Measurements from ENCODE around the gene PRR15L. TPM values are rescaled to one million over a fixed set of nuclear protein-coding genes. Genes with fewer than 3 reads are reported as not detected.

Gene PRR15L
- total RNA-seq, 3 donors from 2014 or later, result 38.7 to 105 TPM; not detected in 1

DNA sequence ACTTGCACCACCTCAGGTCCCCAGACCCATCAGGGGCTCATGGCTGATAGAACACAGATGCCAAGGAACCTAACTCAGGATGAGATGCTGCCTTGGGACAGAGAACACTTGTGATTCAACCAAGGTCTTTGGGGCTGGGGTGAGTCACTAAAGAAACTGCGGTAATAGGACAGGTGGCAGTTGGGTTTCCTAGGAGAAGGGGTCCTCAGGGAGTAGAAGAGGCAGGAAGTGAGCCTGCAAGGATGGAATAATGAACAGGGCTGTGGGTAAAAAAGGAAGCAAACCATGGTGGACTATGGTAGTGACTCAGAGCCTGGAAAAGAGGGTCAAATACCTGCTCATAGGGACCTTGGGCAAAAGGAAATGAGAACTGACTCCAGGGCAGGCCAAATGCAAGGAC is 22.8 kb downstream of the PRR15L start:
- Histone ChIP-seq H3K36me3 (no peaks in the 10 kb centered on the region), H3K4me3 (no peak overlapping the region), H3K27ac (no peak overlapping the region), H3K4me1 (peaks cover 0 to 7% of the 10 kb centered on the region in 2 donors), H3K27me3 (no peaks in the 10 kb centered on the region), H3K9me3 (no peaks in the 10 kb centered on the region)
- TF ChIP-seq POLR2AphosphoS5 (IDR thresholded peaks at IDR 0.05), result no peak
- TF ChIP-seq POLR2A (IDR thresholded peaks at IDR 0.05), result no peak
- TF ChIP-seq, protein P1, sequence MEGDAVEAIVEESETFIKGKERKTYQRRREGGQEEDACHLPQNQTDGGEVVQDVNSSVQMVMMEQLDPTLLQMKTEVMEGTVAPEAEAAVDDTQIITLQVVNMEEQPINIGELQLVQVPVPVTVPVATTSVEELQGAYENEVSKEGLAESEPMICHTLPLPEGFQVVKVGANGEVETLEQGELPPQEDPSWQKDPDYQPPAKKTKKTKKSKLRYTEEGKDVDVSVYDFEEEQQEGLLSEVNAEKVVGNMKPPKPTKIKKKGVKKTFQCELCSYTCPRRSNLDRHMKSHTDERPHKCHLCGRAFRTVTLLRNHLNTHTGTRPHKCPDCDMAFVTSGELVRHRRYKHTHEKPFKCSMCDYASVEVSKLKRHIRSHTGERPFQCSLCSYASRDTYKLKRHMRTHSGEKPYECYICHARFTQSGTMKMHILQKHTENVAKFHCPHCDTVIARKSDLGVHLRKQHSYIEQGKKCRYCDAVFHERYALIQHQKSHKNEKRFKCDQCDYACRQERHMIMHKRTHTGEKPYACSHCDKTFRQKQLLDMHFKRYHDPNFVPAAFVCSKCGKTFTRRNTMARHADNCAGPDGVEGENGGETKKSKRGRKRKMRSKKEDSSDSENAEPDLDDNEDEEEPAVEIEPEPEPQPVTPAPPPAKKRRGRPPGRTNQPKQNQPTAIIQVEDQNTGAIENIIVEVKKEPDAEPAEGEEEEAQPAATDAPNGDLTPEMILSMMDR (IDR thresholded peaks at IDR 0.05), result no peak
- intact Hi-C loops (cut with DNase I; ENCODE audit: low total_unique reads), result no loop called here
- no peak for DNase-seq (ENCODE audit: low spot score in 2 of 2)

DNA sequence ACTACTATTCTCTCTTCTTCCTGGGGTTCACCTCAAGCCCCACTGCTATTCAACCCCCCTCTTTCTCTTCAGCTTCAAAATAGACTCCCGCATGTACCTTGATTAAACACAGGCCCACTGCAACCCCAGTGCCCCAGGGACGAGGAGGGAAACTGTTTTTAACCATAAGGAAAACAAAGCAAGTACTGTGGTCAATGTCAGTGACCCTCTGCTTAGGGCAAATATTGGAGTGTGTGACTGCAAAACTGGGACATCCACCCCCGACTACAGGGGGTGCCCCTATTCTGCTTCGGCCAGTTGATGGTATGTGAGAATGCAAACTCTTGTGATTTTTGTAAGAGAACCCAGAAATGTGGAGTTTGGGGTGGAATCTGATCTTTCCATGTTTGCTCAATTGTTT is 25.8 kb downstream of the PRR15L start:
- Histone ChIP-seq H3K9me3 (no peaks in the 10 kb centered on the region), H3K27me3 (no peaks in the 10 kb centered on the region), H3K27ac (peak overlapping the region in 1 of 2 donors; percentile 76), H3K4me1 (peaks cover 10 to 14% of the 10 kb centered on the region in 2 donors), H3K36me3 (no peaks in the 10 kb centered on the region), H3K4me3 (no peak overlapping the region)
- no peak for TF ChIP-seq POLR2AphosphoS5 (IDR thresholded peaks at IDR 0.05)
- TF ChIP-seq, protein P1 (IDR thresholded peaks at IDR 0.05), result no peak
- no peak for TF ChIP-seq POLR2A (IDR thresholded peaks at IDR 0.05)
- intact Hi-C loops (cut with DNase I; ENCODE audit: low total_unique reads), result no loop called here
- DNase-seq (ENCODE audit: low spot score in 2 of 2), result no peak

DNA sequence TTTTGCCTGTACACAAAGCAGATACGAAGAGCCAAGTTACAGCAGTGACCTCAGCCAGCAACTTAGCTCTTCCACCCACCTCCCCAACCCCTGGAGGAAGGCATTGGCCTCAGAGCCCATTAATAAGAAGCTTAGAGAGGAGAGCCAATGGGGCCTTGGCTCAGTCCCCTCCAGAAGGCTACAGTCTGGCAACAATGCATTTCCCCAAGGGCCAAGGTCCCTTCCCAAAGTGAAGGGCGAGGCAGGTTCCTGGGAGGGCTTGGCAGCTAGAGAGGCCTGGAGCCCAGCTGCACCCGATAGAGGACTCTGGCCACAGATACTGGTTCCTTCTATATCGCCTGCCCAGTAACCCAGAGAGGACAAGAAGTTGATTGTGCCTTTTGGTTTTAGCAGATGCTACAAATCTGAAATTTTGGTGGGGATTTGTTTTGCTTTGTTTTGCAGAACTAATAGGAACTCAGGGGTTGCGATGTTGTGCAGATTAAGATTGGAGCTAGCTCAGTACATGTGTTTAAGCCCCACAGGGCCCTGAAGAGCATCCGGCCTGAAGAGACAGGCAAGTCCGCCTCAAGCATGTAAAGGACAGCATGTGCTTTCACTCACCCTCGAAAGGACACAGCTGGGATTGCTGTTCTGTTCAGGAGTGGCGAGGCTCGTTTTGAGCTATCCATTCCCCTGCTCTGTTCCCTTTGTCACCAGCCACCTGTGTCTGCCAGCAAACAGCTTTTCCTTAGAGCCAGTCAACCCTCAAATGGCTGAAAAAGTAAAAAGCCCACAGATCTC is 28.3 kb downstream of the PRR15L start:
- Histone ChIP-seq H3K4me3 (no peak overlapping the region), H3K27me3 (no peaks in the 10 kb centered on the region), H3K27ac (peak overlapping the region; percentile 76 to 87), H3K4me1 (peaks cover 10 to 14% of the 10 kb centered on the region in 2 donors), H3K36me3 (peaks cover 6% of the 10 kb centered on the region), H3K9me3 (no peaks in the 10 kb centered on the region)
- intact Hi-C loops (cut with DNase I; ENCODE audit: low total_unique reads), result no loop called here
- no peak for DNase-seq (ENCODE audit: low spot score in 2 of 2)
- TF ChIP-seq POLR2A (IDR thresholded peaks at IDR 0.05), result no peak
- TF ChIP-seq, protein P1 (IDR thresholded peaks at IDR 0.05), result no peak
- TF ChIP-seq POLR2AphosphoS5 (IDR thresholded peaks at IDR 0.05), result no peak

DNA sequence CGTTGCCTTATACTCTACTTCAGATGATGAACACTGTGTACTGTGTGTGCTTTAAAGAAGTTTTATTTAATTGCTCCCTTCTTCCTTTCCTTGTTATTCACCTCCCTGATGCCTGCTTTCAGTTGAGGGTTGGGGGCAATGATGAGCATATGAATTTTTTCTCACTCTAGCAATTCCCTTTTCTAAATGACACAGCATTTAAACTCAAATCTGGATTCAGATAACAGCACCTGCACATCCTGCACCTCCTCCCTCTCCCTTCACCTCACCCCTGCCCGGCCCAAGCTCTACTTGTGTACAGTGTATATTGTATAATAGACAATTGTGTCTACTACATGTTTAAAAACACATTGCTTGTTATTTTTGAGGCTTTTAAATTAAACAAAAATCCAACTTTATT is 29.3 kb downstream of the PRR15L start:
- H3K4me1 ChIP-seq, result peaks cover 10 to 14% of the 10 kb centered on the region in 2 donors
- H3K27ac ChIP-seq, result peak overlapping the region; percentile 76 to 87

More for the DNA sequence above, 29.3 kb downstream of the PRR15L start:
- Histone ChIP-seq H3K9me3 (no peaks in the 10 kb centered on the region), H3K27me3 (no peaks in the 10 kb centered on the region), H3K4me3 (no peak overlapping the region), H3K36me3 (peaks cover 6% of the 10 kb centered on the region)
- no peak for DNase-seq (ENCODE audit: low spot score in 2 of 2)
- intact Hi-C loops (cut with DNase I; ENCODE audit: low total_unique reads), result no loop called here
- no peak for TF ChIP-seq POLR2A (IDR thresholded peaks at IDR 0.05)
- TF ChIP-seq POLR2AphosphoS5 (IDR thresholded peaks at IDR 0.05), result no peak
- TF ChIP-seq, protein P1 (IDR thresholded peaks at IDR 0.05), result no peak

All from breast epithelium (tissue), 4 donors.